Measurements from ENCODE around the gene KRTAP5-3. TPM values are rescaled to one million over a fixed set of nuclear protein-coding genes. Genes with fewer than 3 reads are reported as not detected.
A peak's percentile ranks its signal among the peaks of the same experiment; 100 is the strongest.

Gene KRTAP5-3
- total RNA-seq, 3 donors from 2014 or later = not detected

DNA sequence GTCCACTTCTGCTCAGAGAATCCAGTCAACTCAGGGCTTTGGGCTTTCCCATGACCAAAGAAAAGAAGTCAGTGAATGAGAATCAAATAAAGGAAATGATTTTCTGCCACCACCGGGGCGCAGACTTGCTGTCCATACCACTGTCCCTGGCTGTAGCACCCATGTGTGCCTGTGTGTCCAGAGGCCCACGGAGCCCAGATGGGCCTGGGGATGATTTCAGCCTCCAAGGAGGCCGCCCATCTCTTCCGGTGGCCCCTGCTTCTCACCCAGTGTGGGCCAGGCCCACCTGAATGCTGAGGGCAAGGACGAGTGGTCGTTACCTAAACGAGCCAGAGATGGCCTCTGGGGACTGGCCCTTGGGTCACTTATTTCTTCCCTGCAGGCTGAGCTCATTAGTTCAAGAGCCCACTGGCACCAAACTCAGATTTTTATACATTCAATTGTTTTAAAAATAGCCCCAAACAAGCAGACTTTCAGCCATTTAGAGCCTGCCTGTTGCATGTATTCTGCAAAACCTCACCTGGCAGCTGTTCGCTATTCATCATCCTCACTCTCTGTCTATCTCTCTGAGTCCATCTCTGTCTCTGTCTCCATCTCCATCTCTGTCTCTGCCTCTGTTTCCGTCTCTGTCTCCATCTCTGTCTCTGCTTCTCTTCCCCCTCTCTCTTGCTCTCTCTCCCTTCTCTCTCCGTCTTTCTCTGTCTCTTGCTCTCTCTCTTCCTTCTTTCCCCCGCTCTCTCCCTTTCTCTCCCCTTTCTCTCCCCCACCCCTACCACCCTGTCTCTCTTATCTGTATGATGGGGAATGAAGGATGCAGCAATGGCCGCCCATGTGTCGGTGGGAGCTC lies 45.5 kb upstream of the KRTAP5-3 start:
- H3K4me3 ChIP-seq = no peak overlapping the region
- no peak for ATAC-seq
- TF ChIP-seq CTCF (IDR thresholded peaks at IDR 0.05) = no peak
- no peaks in the 10 kb centered on the region for H3K4me1 ChIP-seq (ENCODE audit: low read depth)
- H3K36me3 ChIP-seq (ENCODE audit: low read depth) = no peaks in the 10 kb centered on the region
- intact Hi-C loops (cut with DNase I, micrococcal nuclease) = loop anchor here in 1 of 2 donors (5.0 kb wide), 1 partner anchor 179 kb away; the partner anchor contains the start of gene SYT8
- no peaks in the 10 kb centered on the region for H3K9me3 ChIP-seq
- peak in 1 of 3 donors; percentile 11 for DNase-seq

GRCh38 chr11:1652771-1653540 lies 44.7 kb upstream of the KRTAP5-3 start:
- H3K4me1 ChIP-seq (ENCODE audit: low read depth) = no peaks in the 10 kb centered on the region
- no peaks in the 10 kb centered on the region for H3K36me3 ChIP-seq (ENCODE audit: low read depth)
- ATAC-seq (peak; percentile 92), DNase-seq (peak; percentile 77 to 78 (median 77))
- peak; percentile 94 for TF ChIP-seq CTCF (IDR thresholded peaks at IDR 0.05)
- H3K4me3 ChIP-seq = no peak overlapping the region
- intact Hi-C loops (cut with DNase I, micrococcal nuclease) = loop anchor here in 1 of 2 donors (5.0 kb wide), 1 partner anchor 179 kb away; the partner anchor contains the start of gene SYT8
- no peaks in the 10 kb centered on the region for H3K9me3 ChIP-seq

DNA sequence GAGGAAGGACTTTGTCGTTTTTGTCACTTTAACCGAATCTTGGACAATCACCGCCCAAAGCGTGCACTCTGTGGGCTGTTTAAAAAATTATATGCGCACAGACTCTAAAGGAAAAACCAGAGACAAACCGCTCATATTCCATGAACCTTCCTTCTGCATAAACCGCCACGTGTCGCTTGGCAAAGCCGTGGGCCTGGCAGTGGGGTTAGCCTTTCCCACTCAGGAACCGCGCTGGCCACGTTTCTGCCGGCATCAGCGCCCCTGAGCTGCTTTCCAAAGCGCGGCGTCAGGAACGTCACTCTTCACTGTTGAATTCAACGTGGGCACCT lies 44.1 kb upstream of the KRTAP5-3 start:
- H3K4me1 ChIP-seq (ENCODE audit: low read depth) = no peaks in the 10 kb centered on the region
- ATAC-seq (no peak), DNase-seq (no peak)
- H3K9me3 ChIP-seq = no peaks in the 10 kb centered on the region
- TF ChIP-seq CTCF (IDR thresholded peaks at IDR 0.05) = no peak
- H3K36me3 ChIP-seq (ENCODE audit: low read depth) = no peaks in the 10 kb centered on the region
- H3K4me3 ChIP-seq = no peak overlapping the region
- intact Hi-C loops (cut with DNase I, micrococcal nuclease) = loop anchor here in 1 of 2 donors (5.0 kb wide), 1 partner anchor 180 kb away; the partner anchor contains the start of gene SYT8

- Histone ChIP-seq H3K9me3 (no peaks in the 10 kb centered on the region), H3K36me3 (ENCODE audit: low read depth) (no peaks in the 10 kb centered on the region), H3K4me3 (no peak overlapping the region), H3K4me1 (ENCODE audit: low read depth) (no peaks in the 10 kb centered on the region)
- no peak for TF ChIP-seq CTCF (IDR thresholded peaks at IDR 0.05)
- intact Hi-C loops (cut with DNase I, micrococcal nuclease) = loop anchor here in 1 of 2 donors (5.0 kb wide), 1 partner anchor 180 kb away; the partner anchor contains the start of gene SYT8
- ATAC-seq (no peak), DNase-seq (peak in 2 of 3 donors; percentile 12 to 35)
Measured at GRCh38 chr11:1652026-1652425, 43.8 kb upstream of the KRTAP5-3 start.

DNA sequence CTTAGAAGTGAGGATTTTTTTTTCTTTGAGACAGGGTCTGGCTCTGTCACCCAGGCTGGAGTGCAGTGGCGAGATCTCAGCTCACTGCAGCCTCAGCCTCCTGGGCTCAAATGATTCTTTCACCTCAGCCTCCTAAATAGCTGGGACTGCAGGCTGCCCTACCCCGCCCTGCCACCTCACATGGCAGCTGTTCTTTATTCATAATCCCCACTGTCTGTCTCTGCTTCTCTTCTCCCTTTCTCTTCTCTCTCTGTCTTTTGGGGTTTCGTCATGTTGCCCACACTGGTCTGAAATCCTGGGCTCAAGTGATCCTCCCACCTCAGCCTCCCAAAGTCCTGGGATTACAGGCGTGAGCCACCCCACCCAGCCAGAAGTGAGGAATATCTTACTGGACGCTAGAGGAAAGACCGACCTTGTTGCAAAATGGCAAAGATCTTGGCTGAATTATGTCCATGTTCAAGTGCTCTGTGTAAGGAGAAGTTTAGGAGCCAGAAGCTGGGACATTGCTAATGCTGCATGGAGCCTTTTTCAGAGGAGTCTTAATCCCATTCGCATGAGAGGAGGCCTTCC lies 43.2 kb upstream of the KRTAP5-3 start:
- Histone ChIP-seq H3K4me3 (no peak overlapping the region), H3K4me1 (ENCODE audit: low read depth) (no peaks in the 10 kb centered on the region), H3K36me3 (ENCODE audit: low read depth) (no peaks in the 10 kb centered on the region), H3K9me3 (no peaks in the 10 kb centered on the region)
- intact Hi-C loops (cut with DNase I, micrococcal nuclease) = loop anchor here in 1 of 2 donors (5.0 kb wide), 1 partner anchor 181 kb away; the partner anchor contains the start of gene SYT8
- no peak for ATAC-seq
- no peak for TF ChIP-seq CTCF (IDR thresholded peaks at IDR 0.05)
- no peak for DNase-seq
